ENCODE data around the gene BCAS3.

DNA sequence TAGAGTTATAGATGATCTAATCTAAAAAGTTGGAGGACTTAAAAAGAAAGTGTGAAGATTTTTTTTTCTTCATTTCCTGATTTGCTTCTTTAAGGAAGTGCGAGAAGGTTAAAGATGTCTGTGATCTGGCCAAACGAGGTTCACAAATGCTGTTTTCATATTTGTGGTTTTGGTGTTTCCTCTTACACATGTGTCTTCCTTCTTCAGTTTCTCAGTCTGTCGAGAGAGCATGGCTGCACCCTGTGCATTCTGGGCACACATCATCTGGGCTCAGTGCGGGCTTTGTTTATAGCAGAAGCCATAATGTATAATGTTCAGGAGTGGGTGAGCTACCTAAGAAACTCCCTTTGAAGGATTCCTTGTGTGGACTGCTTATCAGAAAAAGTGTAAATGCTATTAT lies 461.6 kb downstream of the BCAS3 start:
- no peak for TF ChIP-seq GATA2 (IDR thresholded peaks at IDR 0.05; ENCODE audit: low read depth, low read length)
- no peak for TF ChIP-seq GATA3 (IDR thresholded peaks at IDR 0.05; ENCODE audit: low read depth, low read length)

Data from SH-SY5Y (cell line).